HepG2 (cell line): ENCODE data around the gene LEMD1. TPM values are rescaled to one million over a fixed set of nuclear protein-coding genes. Genes with fewer than 3 reads are reported as not detected.

Experiments
- ATAC-seq: fragments of 200-7000 bp; cut with Tn5 transposase; 3 replicates; pipeline ENCODE4 v1.9.1; 2020; ENCODE audit warnings: mild to moderate bottlenecking, moderate library complexity
- BruUV-seq: library from RNA; stranded (reverse); fragments of 400-500 nt; replicated peaks from 2 replicates; lab custom pipeline; 2021; lab: Mats Ljungman, UMichigan
- CTCF ChIA-PET: fragments of 300-600 bp; formaldehyde crosslinking; extraction: SDS; loops from one replicate; lab custom pipeline; 2021; ENCODE audit warnings: low total read pairs, inconsistent platforms, low intra/inter-chr PET ratio; lab: Yijun Ruan, JAX
- POLR2A ChIA-PET: fragments of 350-600 bp; sonication (Branson Sonifier 250); formaldehyde crosslinking; loops from one replicate; lab custom pipeline; 2020; ENCODE audit warnings: antibody characterized with exemption, inconsistent platforms; lab: Yijun Ruan, JAX
- DNase-seq: peaks from one replicate; pipeline ENCODE4 v3.0.0-alpha.2; 2015; ENCODE audit warnings: low spot score
- FAIRE-seq: peaks from 3 replicates; lab custom pipeline; 2011; peaks lifted over from hg19 to GRCh38; lab: Jason Lieb, UNC
- H2AFZ ChIP-seq: one replicate; pipeline ENCODE4 v1.6.1; 2011; ENCODE audit warnings: low read length, inconsistent platforms
- H3K27ac ChIP-seq: fragments of 300-600 bp; 3 replicates; pipeline ENCODE4 v1.8.0; 2011; ENCODE audit warnings: mixed run types, mild to moderate bottlenecking, mixed read lengths, low read length, inconsistent platforms; ENCODE audit not compliant: insufficient read depth; ENCODE audit errors: extremely low read length
- H3K27me3 ChIP-seq, 2 experiments: fragments of 200-600 bp in 1 of 2; 2 replicates in 1 of 2; 3 replicates in 1 of 2; pipeline versions ENCODE4 v1.6.0 to v1.8.0; 2011; ENCODE audit warnings: low read length in 2 of 2, mild to moderate bottlenecking in 2 of 2, moderate library complexity in 2 of 2, inconsistent platforms in 1 of 2; ENCODE audit not compliant: insufficient read depth in 2 of 2, control insufficient read depth in 1 of 2
- H3K36me3 ChIP-seq, 2 experiments: fragments of 200-600 bp in 1 of 2; replicated peaks in 1 of 2; 2 replicates in 1 of 2; 3 replicates in 1 of 2; pipeline versions ENCODE4 v1.5.1 to v1.8.0; 2011; ENCODE audit warnings: low read length in 2 of 2, inconsistent platforms in 1 of 2; ENCODE audit not compliant: insufficient read depth in 2 of 2, control insufficient read depth in 1 of 2
- H3K4me1 ChIP-seq: 2 replicates; pipeline ENCODE4 v1.5.1; 2012; ENCODE audit warnings: low read length, inconsistent platforms; ENCODE audit not compliant: insufficient read depth
- H3K4me2 ChIP-seq: 2 replicates; pipeline ENCODE4 v1.6.0; 2011; ENCODE audit warnings: low read depth, low read length, inconsistent platforms
- H3K4me3 ChIP-seq, 3 experiments: fragments of 200-600 bp in 1 of 3; sonication (generic), shearing (Covaris generic) in 1 of 3; replicated peaks in 1 of 3; 2 replicates each; pipeline ENCODE4 v1.5.1; 2011 to 2016; ENCODE audit warnings: low read length in 3 of 3, inconsistent platforms in 2 of 3, low read depth in 2 of 3, mild to moderate bottlenecking in 2 of 3, control low read depth in 1 of 3, mixed read lengths in 1 of 3; ENCODE audit not compliant: insufficient read depth in 1 of 3
- H3K79me2 ChIP-seq: one replicate; pipeline ENCODE4 v1.6.1; 2011; ENCODE audit warnings: low read length, inconsistent platforms; ENCODE audit not compliant: insufficient read depth
- H3K9ac ChIP-seq: 2 replicates; pipeline ENCODE4 v1.6.0; 2011; ENCODE audit warnings: mild to moderate bottlenecking, low read depth, low read length, inconsistent platforms; ENCODE audit not compliant: insufficient read depth
- H3K9me3 ChIP-seq: 2 replicates; pipeline ENCODE4 v1.5.1; 2012; ENCODE audit warnings: mild to moderate bottlenecking, low read length
- H4K20me1 ChIP-seq: 2 replicates; pipeline ENCODE4 v1.6.0; 2011; ENCODE audit warnings: inconsistent platforms, mild to moderate bottlenecking, low read length, moderate library complexity; ENCODE audit not compliant: insufficient read depth
- HBP1 ChIP-seq: IDR thresholded peaks from 2 replicates; pipeline ENCODE4 v1.6.1; 2016; ENCODE audit warnings: low read depth, control low read depth
- ZNF281 ChIP-seq: sonication (generic); formaldehyde crosslinking; IDR thresholded peaks from 2 replicates; pipeline ENCODE4 v1.4.0; 2020; ENCODE audit warnings: missing genetic modification reagents, borderline replicate concordance
- ZNF530 ChIP-seq: sonication (generic); formaldehyde crosslinking; IDR thresholded peaks from 2 replicates; pipeline ENCODE4 v1.5.0; 2020; ENCODE audit warnings: low read depth, mild to moderate bottlenecking, missing genetic modification reagents
- WGBS: methylation state at CpG from one replicate; pipeline ENCODE4 v1.1.6; 2017; ENCODE audit warnings: low lambda C conversion rate; 5-methylcytosine and 5-hydroxymethylcytosine counted together
- in situ Hi-C: cut with HindIII; loops from 2 replicates; pipeline ENCODE4 v1.10.0; 2017; ENCODE audit warnings: low pct_unique_long_range_greater_than_20kb; ENCODE audit not compliant: extremely low pct_ligation_motif_present
- intact Hi-C: fragments of 100-400 bp; cut with micrococcal nuclease; formaldehyde crosslinking; loops from one replicate; pipeline ENCODE4 v1.10.0; 2022; ENCODE audit not compliant: unreplicated experiment
- polyA plus RNA-seq, 8 experiments: library from polyadenylated mRNA; depleted of rRNA in 3 of 8; stranded (reverse) in 7 of 8; unstranded in 1 of 8; fragments of >200 nt; fragmentation: Illumina TruSeq in 4 of 8; extraction: Trizol in 4 of 8; gene quantifications; 2 replicates each; pipeline versions ENCODE4 v1.2.1 to v1.2.3, GENCODE V29; 2011 to 2016; ENCODE audit warnings: low read depth in 4 of 8, missing spikeins in 1 of 8, mixed read lengths in 1 of 8; ENCODE audit not compliant: insufficient read depth in 1 of 8
- total RNA-seq, 5 experiments: library from RNA; depleted of rRNA; stranded (reverse); fragments of >200 nt; fragmentation: Illumina TruSeq; extraction: Trizol; gene quantifications; 2 replicates each; pipeline ENCODE4 v1.2.3, GENCODE V29; 2016; ENCODE audit warnings: low read depth in 1 of 5

The LEMD1 gene
- total and polyA plus RNA-seq, 2 of the 13 experiments (the other 11 are each of a cell fraction or from before 2014, with no cell fraction given), result 1.4 to 2.3 TPM

- WGBS, result 2% methylated on average over 5 of the region's 5 CpGs
- ChIA-PET POLR2A (interaction anchor here (0.8 to 6.2 kb wide), 4 partner anchors 11 to 42 kb away, joined by 4 to 95 read pairs (median 6); no protein-coding TSS in a partner anchor), CTCF (interaction anchor here (1.7 kb wide), 1 partner anchor 12 kb away, joined by 4 read pairs; no protein-coding TSS in a partner anchor)
- Histone ChIP-seq H3K4me3 (peak overlapping the region; percentile 52 to 76 (median 59); a peak in 5 of 6 replicates), H3K36me3 (no peaks in the 10 kb centered on the region; a peak in 1 of 5 replicates), H3K9me3 (no peaks in the 10 kb centered on the region), H3K9ac (peak overlapping the region; percentile 68), H3K27me3 (peaks cover 0 to 37% of the 10 kb centered on the region in 2 experiments; a peak in 4 of 5 replicates), H4K20me1 (0 out of 2 replicates have a peak, but pooled peaks cover 2% of the 10 kb centered on the region), H3K27ac (peak overlapping the region; percentile 70), H3K79me2 (peaks cover 24% of the 10 kb centered on the region), H2AFZ (no peak overlapping the region), H3K4me1 (peaks cover 66% of the 10 kb centered on the region), H3K4me2 (peak overlapping the region; percentile 99)
- FAIRE-seq (no peak), ATAC-seq (no peak), DNase-seq (peak; percentile 31)
- peak; percentile 46; the same call in 1 of the 2 replicates for TF ChIP-seq ZNF281 (CRISPR knock-in tag)
- no peak for TF ChIP-seq ZNF530 (CRISPR knock-in tag)
- TF ChIP-seq HBP1, result no peak
- no TSS peak for BruUV-seq
- in situ Hi-C loops (no loop called here), intact Hi-C loops (loop anchor here (2.0 to 10.0 kb wide), 2 partner anchors 34 to 116 kb away; no protein-coding TSS in a partner anchor)
These were observed 29.3 kb upstream of the LEMD1 start for GRCh38 chr1:205451202-205451601.
